ENCODE data around the gene KIF25. TPM values are rescaled to one million over a fixed set of nuclear protein-coding genes. Genes with fewer than 3 reads are reported as not detected.

Gene KIF25, protein sequence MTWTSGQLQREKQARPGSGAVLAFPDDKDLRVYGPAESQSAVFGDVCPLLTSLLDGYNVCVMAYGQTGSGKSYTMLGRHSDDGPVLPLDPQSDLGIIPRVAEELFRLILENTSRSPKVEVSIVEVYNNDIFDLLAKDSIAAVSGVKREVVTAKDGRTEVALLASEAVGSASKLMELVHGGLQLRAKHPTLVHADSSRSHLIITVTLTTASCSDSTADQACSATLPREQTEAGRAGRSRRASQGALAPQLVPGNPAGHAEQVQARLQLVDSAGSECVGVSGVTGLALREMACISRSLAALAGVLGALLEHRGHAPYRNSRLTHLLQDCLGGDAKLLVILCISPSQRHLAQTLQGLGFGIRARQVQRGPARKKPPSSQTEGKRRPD
- not detected in 2 replicates for total RNA-seq (2014; rRNA removed; shearing (Covaris generic))

DNA sequence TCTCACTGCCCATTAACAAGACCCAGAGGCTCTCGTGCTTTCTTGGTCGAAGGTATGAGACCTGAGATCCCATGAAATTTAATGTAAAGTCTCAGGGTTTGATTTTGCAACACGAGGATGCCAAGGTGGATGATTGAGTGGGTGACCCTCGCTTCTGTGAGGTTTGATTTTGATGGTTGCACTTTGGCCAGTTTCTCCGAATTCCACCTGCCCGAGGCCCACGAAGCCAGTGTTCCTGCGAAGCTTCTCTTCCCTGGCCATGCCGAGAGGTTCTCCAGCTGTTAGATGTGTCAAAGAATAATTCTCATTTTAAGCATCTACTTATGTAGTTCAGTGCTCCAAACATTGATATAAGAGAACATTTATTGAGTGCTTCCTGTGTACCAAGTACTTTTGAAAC is at the start of gene KIF25:
Gene KIF25 (plus strand): TSS at position 30 of the 400 bp plus-strand sequence. CDS start 31,915 bp downstream, outside the sequence.
- H3K4me3 ChIP-seq: no peak within 1 kb of the TSS
- no peak for DNase-seq (ENCODE audit: low read depth in 1 of 2, low spot score in 2 of 2)

GRCh38 chr6:167947716-167948115 is 49.8 kb upstream of the KIF25 start:
- no peaks in the 10 kb centered on the region for H3K9me3 ChIP-seq (replicated peaks)
- H3K27me3 ChIP-seq (replicated peaks): no peaks in the 10 kb centered on the region
- no peak for DNase-seq (ENCODE audit: low read depth in 1 of 2, low spot score in 2 of 2)
- H3K36me3 ChIP-seq: peaks cover 68% of the 10 kb centered on the region
- no peak overlapping the region for H3K27ac ChIP-seq
- no peaks in the 10 kb centered on the region for H3K4me1 ChIP-seq (replicated peaks)
- no peak overlapping the region for H3K4me3 ChIP-seq

More for the DNA sequence above, at the start of gene KIF25:
- Histone ChIP-seq H3K4me1 (replicated peaks) (no peaks in the 10 kb centered on the region), H3K36me3 (no peaks in the 10 kb centered on the region), H3K9me3 (replicated peaks) (no peaks in the 10 kb centered on the region), H3K27ac (no peak within 1 kb of the TSS), H3K27me3 (replicated peaks) (no peaks in the 10 kb centered on the region)

DNA sequence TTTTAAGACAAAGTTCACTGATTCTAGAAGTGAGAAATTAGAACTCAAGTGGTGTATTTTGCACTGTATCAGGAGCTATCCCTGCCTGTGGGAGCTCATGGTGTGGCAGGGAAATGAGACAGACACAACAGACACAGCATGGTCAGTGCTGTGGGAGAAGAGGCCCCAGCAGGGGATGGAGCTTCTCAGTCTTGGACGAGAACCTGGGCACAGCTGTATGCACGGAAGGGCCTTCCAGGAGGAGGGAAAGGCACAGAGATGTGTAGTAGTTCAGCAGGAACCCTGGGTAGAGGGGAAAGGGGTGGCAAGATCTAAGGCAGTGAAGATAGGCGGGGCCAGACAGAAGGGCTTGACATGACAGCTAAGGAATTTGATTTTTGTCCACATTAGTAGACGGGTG is 48.8 kb upstream of the KIF25 start:
- Histone ChIP-seq H3K27me3 (replicated peaks) (no peaks in the 10 kb centered on the region), H3K36me3 (peaks cover 67% of the 10 kb centered on the region), H3K4me1 (replicated peaks) (no peaks in the 10 kb centered on the region), H3K4me3 (no peak overlapping the region), H3K27ac (no peak overlapping the region), H3K9me3 (replicated peaks) (no peaks in the 10 kb centered on the region)
- DNase-seq (ENCODE audit: low read depth in 1 of 2, low spot score in 2 of 2): no peak

DNA sequence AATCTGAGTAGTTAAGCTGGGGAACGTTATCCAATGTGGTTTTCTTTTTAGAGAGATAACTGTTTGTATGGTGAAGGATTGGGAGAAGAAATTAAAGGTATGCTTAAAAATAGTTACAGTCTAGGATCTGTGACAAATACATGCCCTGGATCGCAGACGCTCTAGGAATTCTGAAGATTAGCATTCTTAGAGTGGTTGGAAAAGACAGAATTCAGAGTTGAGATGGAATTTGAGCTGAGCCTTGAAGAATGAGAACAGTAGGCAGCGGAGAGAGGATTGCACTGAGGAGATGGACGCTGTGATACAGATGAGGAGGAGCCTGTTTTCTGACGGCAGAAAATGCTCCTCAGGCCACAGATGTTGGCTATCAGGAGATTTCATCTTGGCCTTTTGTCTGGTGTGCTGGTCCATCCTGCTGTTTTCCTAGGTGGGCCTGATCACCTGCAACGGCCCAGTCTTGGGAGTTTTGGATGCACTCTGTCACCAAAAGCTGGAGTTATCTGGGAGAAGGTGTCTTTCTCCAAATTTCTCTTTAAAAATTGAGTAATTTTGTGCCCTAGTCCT is 48.3 kb upstream of the KIF25 start:
- no peak overlapping the region for H3K27ac ChIP-seq
- no peak for DNase-seq (ENCODE audit: low read depth in 1 of 2, low spot score in 2 of 2)

GRCh38 chr6:167951781-167952511 is 45.5 kb upstream of the KIF25 start:
- no peaks in the 10 kb centered on the region for H3K9me3 ChIP-seq (replicated peaks)
- no peak for DNase-seq (ENCODE audit: low read depth in 1 of 2, low spot score in 2 of 2)
- no peak overlapping the region for H3K4me3 ChIP-seq
- peaks cover 64% of the 10 kb centered on the region for H3K36me3 ChIP-seq
- H3K4me1 ChIP-seq (replicated peaks): peaks cover 7% of the 10 kb centered on the region
- no peaks in the 10 kb centered on the region for H3K27me3 ChIP-seq (replicated peaks)
- H3K27ac ChIP-seq: no peak overlapping the region

More for the DNA sequence above, 48.3 kb upstream of the KIF25 start:
- Histone ChIP-seq H3K36me3 (peaks cover 62% of the 10 kb centered on the region), H3K27me3 (replicated peaks) (no peaks in the 10 kb centered on the region), H3K9me3 (replicated peaks) (no peaks in the 10 kb centered on the region), H3K4me3 (no peak overlapping the region), H3K4me1 (replicated peaks) (no peaks in the 10 kb centered on the region)

DNA sequence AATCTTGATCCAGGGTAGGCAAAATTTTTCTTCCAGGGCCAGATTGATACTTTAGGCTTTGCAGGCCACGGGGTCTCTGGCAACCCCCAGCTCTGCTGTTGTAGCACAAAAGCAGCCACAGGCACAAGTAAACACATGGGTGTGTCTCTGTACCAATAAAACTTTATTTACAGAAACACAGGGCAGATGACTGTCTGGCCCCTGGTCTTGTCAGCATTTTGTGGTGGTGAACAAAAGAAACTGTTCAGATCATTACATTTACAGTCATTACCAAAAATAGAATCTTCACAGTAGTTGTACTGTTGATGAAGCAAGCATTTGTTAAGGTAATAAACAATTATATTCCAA is 45.0 kb upstream of the KIF25 start:
- peaks cover 66% of the 10 kb centered on the region for H3K36me3 ChIP-seq
- H3K27ac ChIP-seq: no peak overlapping the region
- no peaks in the 10 kb centered on the region for H3K9me3 ChIP-seq (replicated peaks)
- no peaks in the 10 kb centered on the region for H3K27me3 ChIP-seq (replicated peaks)
- no peak overlapping the region for H3K4me3 ChIP-seq
- peaks cover 12% of the 10 kb centered on the region for H3K4me1 ChIP-seq (replicated peaks)
- no peak for DNase-seq (ENCODE audit: low read depth in 1 of 2, low spot score in 2 of 2)

GRCh38 chr6:167953551-167953950 is 43.9 kb upstream of the KIF25 start:
- H3K36me3 ChIP-seq: peaks cover 67% of the 10 kb centered on the region
- no peaks in the 10 kb centered on the region for H3K9me3 ChIP-seq (replicated peaks)
- H3K4me3 ChIP-seq: no peak overlapping the region
- no peaks in the 10 kb centered on the region for H3K27me3 ChIP-seq (replicated peaks)
- H3K27ac ChIP-seq: no peak overlapping the region
- peaks cover 15% of the 10 kb centered on the region for H3K4me1 ChIP-seq (replicated peaks)
- no peak for DNase-seq (ENCODE audit: low read depth in 1 of 2, low spot score in 2 of 2)

- Histone ChIP-seq H3K36me3 (peaks cover 61% of the 10 kb centered on the region), H3K4me3 (no peak overlapping the region), H3K27me3 (replicated peaks) (no peaks in the 10 kb centered on the region), H3K4me1 (replicated peaks) (peaks cover 15% of the 10 kb centered on the region), H3K9me3 (replicated peaks) (no peaks in the 10 kb centered on the region), H3K27ac (no peak overlapping the region)
- no peak for DNase-seq (ENCODE audit: low read depth in 1 of 2, low spot score in 2 of 2)
Measured at GRCh38 chr6:167954151-167954550, 43.3 kb upstream of the KIF25 start.

- Histone ChIP-seq H3K4me3 (no peak overlapping the region), H3K27ac (no peak overlapping the region), H3K27me3 (replicated peaks) (no peaks in the 10 kb centered on the region), H3K9me3 (replicated peaks) (no peaks in the 10 kb centered on the region), H3K4me1 (replicated peaks) (peaks cover 15% of the 10 kb centered on the region), H3K36me3 (peaks cover 48% of the 10 kb centered on the region)
- DNase-seq (ENCODE audit: low read depth in 1 of 2, low spot score in 2 of 2): no peak
Measured at GRCh38 chr6:167956491-167956890, 41.0 kb upstream of the KIF25 start.

GRCh38 chr6:167956983-167957492 is 40.4 kb upstream of the KIF25 start:
- H3K27ac ChIP-seq: no peak overlapping the region
- peak; percentile 47 to 55 for DNase-seq (ENCODE audit: low read depth in 1 of 2, low spot score in 2 of 2)
- no peaks in the 10 kb centered on the region for H3K9me3 ChIP-seq (replicated peaks)
- no peaks in the 10 kb centered on the region for H3K27me3 ChIP-seq (replicated peaks)
- no peak overlapping the region for H3K4me3 ChIP-seq
- H3K36me3 ChIP-seq: peaks cover 42% of the 10 kb centered on the region
- H3K4me1 ChIP-seq (replicated peaks): peaks cover 15% of the 10 kb centered on the region

DNA sequence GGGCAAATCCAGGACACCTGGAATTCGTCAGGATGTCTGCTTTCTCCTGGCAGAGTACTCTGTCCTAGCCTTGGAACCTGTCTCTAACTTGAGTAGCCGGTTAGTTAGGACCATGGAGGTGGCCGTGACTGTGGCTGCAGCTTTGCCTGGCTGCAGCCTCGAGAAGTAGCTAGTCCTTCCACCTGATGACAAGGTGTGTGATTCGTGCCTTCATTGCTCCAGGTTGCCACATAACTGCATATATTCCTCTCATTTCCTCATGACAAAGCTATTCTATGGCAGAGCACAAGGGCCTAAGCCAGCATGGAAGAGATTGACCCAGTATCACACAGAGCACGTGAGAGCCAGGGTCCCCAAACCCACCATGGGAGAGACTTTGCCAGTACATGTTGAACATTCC is 39.8 kb upstream of the KIF25 start:
- Histone ChIP-seq H3K9me3 (replicated peaks) (no peaks in the 10 kb centered on the region), H3K36me3 (peaks cover 40% of the 10 kb centered on the region), H3K4me3 (no peak overlapping the region), H3K27me3 (replicated peaks) (no peaks in the 10 kb centered on the region), H3K4me1 (replicated peaks) (peaks cover 15% of the 10 kb centered on the region), H3K27ac (no peak overlapping the region)
- DNase-seq (ENCODE audit: low read depth in 1 of 2, low spot score in 2 of 2): no peak

- H3K9me3 ChIP-seq (replicated peaks): no peaks in the 10 kb centered on the region
- H3K27me3 ChIP-seq (replicated peaks): no peaks in the 10 kb centered on the region
- peaks cover 15% of the 10 kb centered on the region for H3K4me1 ChIP-seq (replicated peaks)
- H3K4me3 ChIP-seq: no peak overlapping the region
- H3K27ac ChIP-seq: no peak overlapping the region
- H3K36me3 ChIP-seq: peaks cover 53% of the 10 kb centered on the region
- DNase-seq (ENCODE audit: low read depth in 1 of 2, low spot score in 2 of 2): no peak
Measured at GRCh38 chr6:167960579-167960978, 36.9 kb upstream of the KIF25 start.

DNA sequence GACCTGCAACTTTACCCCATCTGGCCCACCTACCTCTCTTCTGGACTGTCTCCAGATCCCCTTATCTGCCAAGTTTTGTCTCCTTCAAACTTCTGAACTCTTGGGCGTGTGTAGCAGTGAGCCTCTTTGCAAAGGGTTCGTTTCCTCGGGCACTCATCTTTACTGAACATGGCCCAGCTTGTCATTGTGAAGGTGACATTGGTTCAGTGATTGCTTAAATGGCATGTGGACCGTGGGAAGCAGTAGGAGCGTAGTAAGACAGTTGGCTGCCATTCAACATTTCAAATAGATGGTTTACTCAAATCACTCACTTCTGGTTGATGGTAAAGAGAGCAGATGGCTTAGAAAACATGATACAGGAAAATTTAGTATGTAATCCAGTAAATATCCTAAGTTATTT is 34.8 kb upstream of the KIF25 start:
- H3K27ac ChIP-seq: no peak overlapping the region
- H3K4me1 ChIP-seq (replicated peaks): peaks cover under 1% of the 10 kb centered on the region; the same call in 1 of the 2 replicates
- H3K36me3 ChIP-seq: peaks cover 50% of the 10 kb centered on the region
- no peaks in the 10 kb centered on the region for H3K9me3 ChIP-seq (replicated peaks)
- no peaks in the 10 kb centered on the region for H3K27me3 ChIP-seq (replicated peaks)
- H3K4me3 ChIP-seq: no peak overlapping the region
- DNase-seq (ENCODE audit: low read depth in 1 of 2, low spot score in 2 of 2): no peak

DNA sequence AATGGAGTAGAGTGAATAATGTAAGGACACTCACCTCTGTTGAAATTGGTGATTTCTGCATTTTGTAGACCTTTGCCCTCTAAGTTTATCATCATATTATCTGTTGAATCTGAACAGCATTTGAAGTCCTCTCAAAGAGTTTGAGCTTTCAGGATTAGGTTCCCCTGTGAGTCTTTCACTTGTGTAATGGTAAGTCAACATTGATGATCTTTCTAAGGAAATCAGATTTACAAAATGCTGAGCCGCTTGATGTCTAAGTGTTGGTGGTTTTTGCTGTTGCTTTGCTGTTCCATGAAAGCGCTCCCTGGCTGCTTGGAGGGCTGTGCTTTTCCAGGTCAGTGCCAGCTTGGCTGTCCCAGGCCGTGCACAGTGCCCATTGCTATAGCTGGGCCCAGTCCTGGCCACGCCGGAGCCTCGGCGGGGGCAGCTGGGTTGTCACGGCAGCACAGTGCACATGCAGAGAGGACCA is 33.8 kb upstream of the KIF25 start:
- Histone ChIP-seq H3K4me3 (no peak overlapping the region), H3K27ac (no peak overlapping the region), H3K27me3 (replicated peaks) (no peaks in the 10 kb centered on the region), H3K4me1 (replicated peaks) (no peaks in the 10 kb centered on the region), H3K36me3 (peaks cover 48% of the 10 kb centered on the region), H3K9me3 (replicated peaks) (no peaks in the 10 kb centered on the region)
- no peak for DNase-seq (ENCODE audit: low read depth in 1 of 2, low spot score in 2 of 2)

All from SJSA1 (cell line).